ENCODE data around the gene GCSH. TPM values are rescaled to one million over a fixed set of nuclear protein-coding genes. Genes with fewer than 3 reads are reported as not detected.

Gene GCSH
- total and polyA plus RNA-seq, 2 of the 13 experiments (the other 11 are each of a cell fraction or from before 2014, with no cell fraction given), result 35.9 to 103 TPM

DNA sequence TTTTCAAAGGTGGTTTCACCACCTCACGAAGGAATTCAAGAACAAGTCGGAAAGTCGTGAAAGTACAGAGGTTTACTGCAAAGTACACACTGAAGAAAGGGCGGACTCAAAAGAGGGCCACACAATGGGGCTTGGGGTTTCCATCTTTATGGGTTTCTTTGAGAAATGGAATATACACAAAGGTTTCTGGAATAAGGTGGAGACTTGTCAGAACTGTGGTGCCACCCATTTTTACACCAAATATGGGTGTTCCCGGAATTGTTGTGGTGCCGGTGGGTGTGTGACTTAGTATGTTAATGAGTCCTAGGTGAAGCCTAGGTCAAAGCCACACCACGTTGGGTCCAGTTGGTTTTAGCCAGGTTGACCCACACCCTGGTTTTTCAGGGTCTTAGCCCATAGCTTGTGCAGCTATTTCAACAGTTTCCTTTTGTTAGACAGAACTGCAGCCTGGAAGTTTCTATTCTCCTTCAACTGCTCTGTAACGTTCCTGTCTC, 567 bp upstream of the GCSH start (continued):
- TF ChIP-seq ZBTB49 (CRISPR knock-in tag; IDR thresholded peaks at IDR 0.05; ENCODE audit: borderline replicate concordance) (no peak), ZNF484 (CRISPR knock-in tag; IDR thresholded peaks at IDR 0.05; ENCODE audit: borderline replicate concordance, low read depth) (0 out of 2 replicates have a peak, but pooled peaks have one; percentile 50), POLR2G (IDR thresholded peaks at IDR 0.05; ENCODE audit: low read depth, low read length) (no peak), ZC3H13 (CRISPR knock-in tag; IDR thresholded peaks at IDR 0.05) (no peak), MED13 (CRISPR knock-in tag; IDR thresholded peaks at IDR 0.05) (0 out of 2 replicates have a peak, but pooled peaks have one; percentile 48), IKZF5 (CRISPR knock-in tag; IDR thresholded peaks at IDR 0.05) (no peak), KLF16 (CRISPR knock-in tag; IDR thresholded peaks at IDR 0.05) (0 out of 4 replicates have a peak, but pooled peaks of 1 of the 2 experiments have one; percentile 46), ZFAT (CRISPR knock-in tag; conservative IDR thresholded peaks at IDR 0.05) (0 out of 2 replicates have a peak, but pooled peaks have one; percentile 36), ISL2 (CRISPR knock-in tag; IDR thresholded peaks at IDR 0.05) (no peak), ZNF232 (CRISPR knock-in tag; IDR thresholded peaks at IDR 0.05; ENCODE audit: borderline replicate concordance) (0 out of 2 replicates have a peak, but pooled peaks have one; percentile 48), MYC (CRISPR knock-in tag; IDR thresholded peaks at IDR 0.05; ENCODE audit: borderline replicate concordance) (no peak), ZNF12 (CRISPR knock-in tag; IDR thresholded peaks at IDR 0.05) (no peak), CC2D1A (CRISPR knock-in tag; IDR thresholded peaks at IDR 0.05) (no peak), ZNF598 (CRISPR knock-in tag; IDR thresholded peaks at IDR 0.05; ENCODE audit: borderline replicate concordance) (0 out of 2 replicates have a peak, but pooled peaks have one; percentile 31), ZUFSP (CRISPR knock-in tag; IDR thresholded peaks at IDR 0.05; ENCODE audit: borderline replicate concordance) (no peak)
- TF ChIP-seq, protein P1, sequence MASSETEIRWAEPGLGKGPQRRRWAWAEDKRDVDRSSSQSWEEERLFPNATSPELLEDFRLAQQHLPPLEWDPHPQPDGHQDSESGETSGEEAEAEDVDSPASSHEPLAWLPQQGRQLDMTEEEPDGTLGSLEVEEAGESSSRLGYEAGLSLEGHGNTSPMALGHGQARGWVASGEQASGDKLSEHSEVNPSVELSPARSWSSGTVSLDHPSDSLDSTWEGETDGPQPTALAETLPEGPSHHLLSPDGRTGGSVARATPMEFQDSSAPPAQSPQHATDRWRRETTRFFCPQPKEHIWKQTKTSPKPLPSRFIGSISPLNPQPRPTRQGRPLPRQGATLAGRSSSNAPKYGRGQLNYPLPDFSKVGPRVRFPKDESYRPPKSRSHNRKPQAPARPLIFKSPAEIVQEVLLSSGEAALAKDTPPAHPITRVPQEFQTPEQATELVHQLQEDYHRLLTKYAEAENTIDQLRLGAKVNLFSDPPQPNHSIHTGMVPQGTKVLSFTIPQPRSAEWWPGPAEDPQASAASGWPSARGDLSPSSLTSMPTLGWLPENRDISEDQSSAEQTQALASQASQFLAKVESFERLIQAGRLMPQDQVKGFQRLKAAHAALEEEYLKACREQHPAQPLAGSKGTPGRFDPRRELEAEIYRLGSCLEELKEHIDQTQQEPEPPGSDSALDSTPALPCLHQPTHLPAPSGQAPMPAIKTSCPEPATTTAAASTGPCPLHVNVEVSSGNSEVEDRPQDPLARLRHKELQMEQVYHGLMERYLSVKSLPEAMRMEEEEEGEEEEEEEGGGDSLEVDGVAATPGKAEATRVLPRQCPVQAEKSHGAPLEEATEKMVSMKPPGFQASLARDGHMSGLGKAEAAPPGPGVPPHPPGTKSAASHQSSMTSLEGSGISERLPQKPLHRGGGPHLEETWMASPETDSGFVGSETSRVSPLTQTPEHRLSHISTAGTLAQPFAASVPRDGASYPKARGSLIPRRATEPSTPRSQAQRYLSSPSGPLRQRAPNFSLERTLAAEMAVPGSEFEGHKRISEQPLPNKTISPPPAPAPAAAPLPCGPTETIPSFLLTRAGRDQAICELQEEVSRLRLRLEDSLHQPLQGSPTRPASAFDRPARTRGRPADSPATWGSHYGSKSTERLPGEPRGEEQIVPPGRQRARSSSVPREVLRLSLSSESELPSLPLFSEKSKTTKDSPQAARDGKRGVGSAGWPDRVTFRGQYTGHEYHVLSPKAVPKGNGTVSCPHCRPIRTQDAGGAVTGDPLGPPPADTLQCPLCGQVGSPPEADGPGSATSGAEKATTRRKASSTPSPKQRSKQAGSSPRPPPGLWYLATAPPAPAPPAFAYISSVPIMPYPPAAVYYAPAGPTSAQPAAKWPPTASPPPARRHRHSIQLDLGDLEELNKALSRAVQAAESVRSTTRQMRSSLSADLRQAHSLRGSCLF (CRISPR knock-in tag; IDR thresholded peaks at IDR 0.05; ENCODE audit: borderline replicate concordance), result no peak
- TF ChIP-seq, protein P2, sequence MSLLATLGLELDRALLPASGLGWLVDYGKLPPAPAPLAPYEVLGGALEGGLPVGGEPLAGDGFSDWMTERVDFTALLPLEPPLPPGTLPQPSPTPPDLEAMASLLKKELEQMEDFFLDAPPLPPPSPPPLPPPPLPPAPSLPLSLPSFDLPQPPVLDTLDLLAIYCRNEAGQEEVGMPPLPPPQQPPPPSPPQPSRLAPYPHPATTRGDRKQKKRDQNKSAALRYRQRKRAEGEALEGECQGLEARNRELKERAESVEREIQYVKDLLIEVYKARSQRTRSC (CRISPR knock-in tag; IDR thresholded peaks at IDR 0.05; ENCODE audit: low read depth), result 0 out of 2 replicates have a peak, but pooled peaks have one; percentile 22
